Stimulated activated naive B cell treated with anti-CD40 and anti-IgM and Interleukin-4, amounts not matched to agents 10 μg/mL and 1 μg/mL and 100 μg/mL, for 72 hours (primary cell): ENCODE results near the gene LINC01488.

Source experiments
- ATAC-seq, 2 donors: fragments of 150-1000 bp; cut with Tn5 transposase; replicated peaks; 2 replicates each; pipeline ENCODE4 v1.10.0; 2021; ENCODE audit warnings: moderate library complexity in 1 of 2
- DNase-seq: peaks from one replicate; pipeline ENCODE4 v3.0.0; 2021
- H3K27ac Mint-ChIP-seq: one replicate; pipeline ENCODE4 v1.8.0; 2022; ENCODE audit warnings: mild to moderate bottlenecking, mixed read lengths
- H3K27me3 Mint-ChIP-seq, 2 donors: one replicate each; pipeline ENCODE4 v1.8.0; 2022; ENCODE audit warnings: mixed read lengths in 2 of 2
- H3K36me3 Mint-ChIP-seq, 2 donors: one replicate each; pipeline ENCODE4 v1.8.0; 2022; ENCODE audit warnings: mixed read lengths in 2 of 2, mild to moderate bottlenecking in 1 of 2
- H3K4me1 Mint-ChIP-seq, 2 donors: one replicate each; pipeline ENCODE4 v1.8.0; 2022; ENCODE audit warnings: mixed read lengths in 2 of 2, mild to moderate bottlenecking in 1 of 2
- H3K4me3 Mint-ChIP-seq, 2 donors: one replicate each; pipeline ENCODE4 v1.8.0; 2022; ENCODE audit warnings: mild to moderate bottlenecking in 2 of 2, mixed read lengths in 2 of 2, moderate library complexity in 1 of 2
- H3K9me3 Mint-ChIP-seq, 2 donors: one replicate each; pipeline ENCODE4 v1.8.0; 2022; ENCODE audit warnings: mixed read lengths in 2 of 2, mild to moderate bottlenecking in 1 of 2

LINC01488 gene

GRCh38 chr11:69485337-69486041 is 4.0 kb downstream of the LINC01488 start:
- no peak overlapping the region for H3K4me3 Mint-ChIP-seq
- H3K27ac Mint-ChIP-seq, result no peak overlapping the region
- no peak for ATAC-seq
- no peaks in the 10 kb centered on the region for H3K27me3 Mint-ChIP-seq
- H3K4me1 Mint-ChIP-seq, result peaks cover 0 to 2% of the 10 kb centered on the region in 2 donors
- H3K9me3 Mint-ChIP-seq, result no peaks in the 10 kb centered on the region
- H3K36me3 Mint-ChIP-seq, result no peaks in the 10 kb centered on the region
- DNase-seq, result no peak

- Mint-ChIP-seq H3K4me3 (no peak overlapping the region), H3K4me1 (peaks cover 0 to 2% of the 10 kb centered on the region in 2 donors), H3K36me3 (no peaks in the 10 kb centered on the region), H3K27ac (no peak overlapping the region), H3K27me3 (peaks cover 5 to 6% of the 10 kb centered on the region in 2 donors), H3K9me3 (no peaks in the 10 kb centered on the region)
- DNase-seq (no peak), ATAC-seq (no peak)
Measured at GRCh38 chr11:69486056-69486772, 4.8 kb downstream of the LINC01488 start.

- ATAC-seq (no peak), DNase-seq (no peak)
- H3K36me3 Mint-ChIP-seq, result no peaks in the 10 kb centered on the region
- H3K4me1 Mint-ChIP-seq, result peaks cover 0 to 2% of the 10 kb centered on the region in 2 donors
- peaks cover 10 to 12% of the 10 kb centered on the region in 2 donors for H3K27me3 Mint-ChIP-seq
- no peak overlapping the region for H3K27ac Mint-ChIP-seq
- no peak overlapping the region for H3K4me3 Mint-ChIP-seq
- no peaks in the 10 kb centered on the region for H3K9me3 Mint-ChIP-seq
Measured at GRCh38 chr11:69486773-69487291, 5.4 kb downstream of the LINC01488 start.

GRCh38 chr11:69487391-69487790 is 5.9 kb downstream of the LINC01488 start:
- Mint-ChIP-seq H3K9me3 (no peaks in the 10 kb centered on the region), H3K4me1 (peaks cover 0 to 2% of the 10 kb centered on the region in 2 donors), H3K36me3 (no peaks in the 10 kb centered on the region), H3K27me3 (peaks cover 10 to 17% of the 10 kb centered on the region in 2 donors), H3K4me3 (no peak overlapping the region), H3K27ac (no peak overlapping the region)
- no peak for DNase-seq
- no peak for ATAC-seq

- no peak for DNase-seq
- H3K27me3 Mint-ChIP-seq, result peaks cover 10 to 20% of the 10 kb centered on the region in 2 donors
- no peak for ATAC-seq
- no peak overlapping the region for H3K4me3 Mint-ChIP-seq
- H3K9me3 Mint-ChIP-seq, result no peaks in the 10 kb centered on the region
- no peaks in the 10 kb centered on the region for H3K36me3 Mint-ChIP-seq
- H3K27ac Mint-ChIP-seq, result no peak overlapping the region
- H3K4me1 Mint-ChIP-seq, result peaks cover 0 to 2% of the 10 kb centered on the region in 2 donors
Measured at GRCh38 chr11:69487849-69488542, 6.5 kb downstream of the LINC01488 start.

- H3K4me3 Mint-ChIP-seq, result no peak overlapping the region
- H3K4me1 Mint-ChIP-seq, result peaks cover 0 to 2% of the 10 kb centered on the region in 2 donors
- no peak overlapping the region for H3K27ac Mint-ChIP-seq
- no peaks in the 10 kb centered on the region for H3K36me3 Mint-ChIP-seq
- no peak for DNase-seq
- no peaks in the 10 kb centered on the region for H3K9me3 Mint-ChIP-seq
- H3K27me3 Mint-ChIP-seq, result peaks cover 12 to 23% of the 10 kb centered on the region in 2 donors
- ATAC-seq, result no peak
Measured at GRCh38 chr11:69488543-69488940, 7.1 kb downstream of the LINC01488 start.

- no peak for DNase-seq
- Mint-ChIP-seq H3K27ac (peak overlapping the region; percentile 47), H3K4me1 (peaks cover 0 to 2% of the 10 kb centered on the region in 2 donors), H3K9me3 (no peaks in the 10 kb centered on the region), H3K4me3 (no peak overlapping the region), H3K36me3 (no peaks in the 10 kb centered on the region), H3K27me3 (peaks cover 18 to 29% of the 10 kb centered on the region in 2 donors)
- ATAC-seq, result no peak
Measured at GRCh38 chr11:69489031-69489745, 7.7 kb downstream of the LINC01488 start.

- no peaks in the 10 kb centered on the region for H3K9me3 Mint-ChIP-seq
- ATAC-seq (no peak), DNase-seq (no peak)
- no peaks in the 10 kb centered on the region for H3K36me3 Mint-ChIP-seq
- H3K4me3 Mint-ChIP-seq, result no peak overlapping the region
- H3K4me1 Mint-ChIP-seq, result peaks cover 0 to 4% of the 10 kb centered on the region in 2 donors
- no peak overlapping the region for H3K27ac Mint-ChIP-seq
- peaks cover 25 to 36% of the 10 kb centered on the region in 2 donors for H3K27me3 Mint-ChIP-seq
Measured at GRCh38 chr11:69489746-69490365, 8.4 kb downstream of the LINC01488 start.

- H3K4me3 Mint-ChIP-seq, result no peak overlapping the region
- no peak for DNase-seq
- no peak for ATAC-seq
- no peaks in the 10 kb centered on the region for H3K36me3 Mint-ChIP-seq
- no peak overlapping the region for H3K27ac Mint-ChIP-seq
- H3K9me3 Mint-ChIP-seq, result no peaks in the 10 kb centered on the region
- peaks cover 30 to 42% of the 10 kb centered on the region in 2 donors for H3K27me3 Mint-ChIP-seq
- H3K4me1 Mint-ChIP-seq, result peaks cover 0 to 4% of the 10 kb centered on the region in 2 donors
Measured at GRCh38 chr11:69490516-69490915, 9.1 kb downstream of the LINC01488 start.

GRCh38 chr11:69491071-69492031 is 9.9 kb downstream of the LINC01488 start:
- Mint-ChIP-seq H3K4me3 (no peak overlapping the region), H3K36me3 (no peaks in the 10 kb centered on the region), H3K9me3 (no peaks in the 10 kb centered on the region), H3K27me3 (peaks cover 35 to 51% of the 10 kb centered on the region in 2 donors), H3K4me1 (peaks cover 0 to 4% of the 10 kb centered on the region in 2 donors), H3K27ac (no peak overlapping the region)
- ATAC-seq, result no peak
- no peak for DNase-seq

- no peak for ATAC-seq
- DNase-seq, result no peak
- Mint-ChIP-seq H3K4me1 (peaks cover 0 to 4% of the 10 kb centered on the region in 2 donors), H3K27ac (no peak overlapping the region), H3K9me3 (no peaks in the 10 kb centered on the region), H3K4me3 (no peak overlapping the region), H3K27me3 (peaks cover 36 to 58% of the 10 kb centered on the region in 2 donors), H3K36me3 (no peaks in the 10 kb centered on the region)
Measured at GRCh38 chr11:69492201-69492991, 10.9 kb downstream of the LINC01488 start.
